Mucosa of rectum (tissue), 2 donors: ENCODE data around the gene C19orf12.

ENCODE experiments used
- H3K27ac ChIP-seq, 2 donors: one replicate each; pipeline ENCODE4 v1.7.0; 2013; ENCODE audit warnings: inconsistent platforms in 2 of 2, low read depth in 2 of 2, low read length in 2 of 2
- H3K27me3 ChIP-seq, 2 donors: one replicate each; pipeline ENCODE4 v1.7.0; 2013; ENCODE audit warnings: low read length in 2 of 2; ENCODE audit not compliant: control insufficient read depth in 2 of 2, insufficient read depth in 2 of 2
- H3K36me3 ChIP-seq, 2 donors: one replicate each; pipeline ENCODE4 v1.7.0; 2013; ENCODE audit warnings: low read length in 2 of 2; ENCODE audit not compliant: control insufficient read depth in 2 of 2, insufficient read depth in 2 of 2
- H3K4me1 ChIP-seq, 2 donors: one replicate each; pipeline ENCODE4 v1.7.0; 2013; ENCODE audit warnings: low read length in 2 of 2, mild to moderate bottlenecking in 1 of 2; ENCODE audit not compliant: control insufficient read depth in 2 of 2, insufficient read depth in 2 of 2
- H3K4me3 ChIP-seq, 2 donors: one replicate each; pipeline ENCODE4 v1.7.0; 2013; ENCODE audit warnings: low read length in 2 of 2
- H3K9ac ChIP-seq, 2 donors: one replicate each; pipeline ENCODE4 v1.7.0; 2013; ENCODE audit warnings: low read length in 2 of 2, low read depth in 1 of 2, mild to moderate bottlenecking in 1 of 2
- H3K9me3 ChIP-seq, 2 donors: one replicate each; pipeline ENCODE4 v1.7.0; 2013; ENCODE audit warnings: low read length in 2 of 2; ENCODE audit not compliant: control insufficient read depth in 2 of 2
- donor health status: healthy.
- donor health status: Normal muscosa, but diverticular disease.

The C19orf12 gene

GRCh38 chr19:29699861-29700260 lies 15.2 kb downstream of the C19orf12 start:
- H3K9ac ChIP-seq, result no peak overlapping the region

GRCh38 chr19:29697523-29698261 lies 17.4 kb downstream of the C19orf12 start:
- Histone ChIP-seq H3K4me1 (no peaks in the 10 kb centered on the region), H3K9ac (no peak overlapping the region), H3K27ac (no peak overlapping the region), H3K36me3 (peaks cover 0 to 6% of the 10 kb centered on the region in 2 donors), H3K4me3 (no peak overlapping the region), H3K9me3 (no peaks in the 10 kb centered on the region), H3K27me3 (no peaks in the 10 kb centered on the region)

More at GRCh38 chr19:29699861-29700260, 15.2 kb downstream of the C19orf12 start:
- Histone ChIP-seq H3K36me3 (peaks cover 3 to 8% of the 10 kb centered on the region in 2 donors), H3K4me1 (no peaks in the 10 kb centered on the region), H3K27ac (no peak overlapping the region), H3K27me3 (no peaks in the 10 kb centered on the region), H3K4me3 (no peak overlapping the region), H3K9me3 (no peaks in the 10 kb centered on the region)

GRCh38 chr19:29696565-29696846 lies 18.6 kb downstream of the C19orf12 start:
- H3K27ac ChIP-seq, result no peak overlapping the region
- H3K4me3 ChIP-seq, result no peak overlapping the region
- H3K4me1 ChIP-seq, result no peaks in the 10 kb centered on the region
- H3K9me3 ChIP-seq, result no peaks in the 10 kb centered on the region
- H3K36me3 ChIP-seq, result no peaks in the 10 kb centered on the region
- H3K9ac ChIP-seq, result no peak overlapping the region
- H3K27me3 ChIP-seq, result no peaks in the 10 kb centered on the region

- no peak overlapping the region for H3K27ac ChIP-seq
- H3K27me3 ChIP-seq, result no peaks in the 10 kb centered on the region
- H3K4me3 ChIP-seq, result no peak overlapping the region
- H3K9me3 ChIP-seq, result no peaks in the 10 kb centered on the region
- H3K4me1 ChIP-seq, result no peaks in the 10 kb centered on the region
- no peak overlapping the region for H3K9ac ChIP-seq
- H3K36me3 ChIP-seq, result no peaks in the 10 kb centered on the region
Observed at GRCh38 chr19:29695765-29696564, 19.1 kb downstream of the C19orf12 start.

GRCh38 chr19:29694669-29695627 lies 20.1 kb downstream of the C19orf12 start:
- no peaks in the 10 kb centered on the region for H3K27me3 ChIP-seq
- H3K36me3 ChIP-seq, result no peaks in the 10 kb centered on the region
- H3K27ac ChIP-seq, result no peak overlapping the region
- no peak overlapping the region for H3K4me3 ChIP-seq
- no peaks in the 10 kb centered on the region for H3K4me1 ChIP-seq
- no peak overlapping the region for H3K9ac ChIP-seq
- H3K9me3 ChIP-seq, result no peaks in the 10 kb centered on the region

- H3K9ac ChIP-seq, result peak overlapping the region in 1 of 2 donors; percentile 17
- H3K27ac ChIP-seq, result no peak overlapping the region
- H3K4me3 ChIP-seq, result no peak overlapping the region
Observed at GRCh38 chr19:29694161-29694560, 20.9 kb downstream of the C19orf12 start.

GRCh38 chr19:29690842-29691241 lies 24.2 kb downstream of the C19orf12 start:
- Histone ChIP-seq H3K9ac (no peak overlapping the region), H3K27me3 (no peaks in the 10 kb centered on the region), H3K4me3 (no peak overlapping the region), H3K9me3 (no peaks in the 10 kb centered on the region), H3K4me1 (no peaks in the 10 kb centered on the region), H3K36me3 (no peaks in the 10 kb centered on the region), H3K27ac (no peak overlapping the region)

More at GRCh38 chr19:29694161-29694560, 20.9 kb downstream of the C19orf12 start:
- H3K9me3 ChIP-seq, result no peaks in the 10 kb centered on the region
- H3K4me1 ChIP-seq, result no peaks in the 10 kb centered on the region
- no peaks in the 10 kb centered on the region for H3K27me3 ChIP-seq
- no peaks in the 10 kb centered on the region for H3K36me3 ChIP-seq

GRCh38 chr19:29687897-29688728 lies 26.9 kb downstream of the C19orf12 start:
- Histone ChIP-seq H3K9me3 (no peaks in the 10 kb centered on the region), H3K4me3 (no peak overlapping the region), H3K9ac (no peak overlapping the region), H3K36me3 (no peaks in the 10 kb centered on the region), H3K27ac (no peak overlapping the region), H3K27me3 (no peaks in the 10 kb centered on the region), H3K4me1 (no peaks in the 10 kb centered on the region)

- H3K27ac ChIP-seq, result peak overlapping the region in 1 of 2 donors; percentile 14
- H3K4me3 ChIP-seq, result no peak overlapping the region
- no peak overlapping the region for H3K9ac ChIP-seq
Observed at GRCh38 chr19:29687244-29687896, 27.7 kb downstream of the C19orf12 start.

More at GRCh38 chr19:29687244-29687896, 27.7 kb downstream of the C19orf12 start:
- Histone ChIP-seq H3K27me3 (no peaks in the 10 kb centered on the region), H3K4me1 (no peaks in the 10 kb centered on the region), H3K36me3 (no peaks in the 10 kb centered on the region), H3K9me3 (no peaks in the 10 kb centered on the region)
